H1 (cell line): ENCODE data around the gene TNFRSF8. TPM values are rescaled to one million over a fixed set of nuclear protein-coding genes. Genes with fewer than 3 reads are reported as not detected.

Source experiments
- CTCF ChIA-PET: fragments of 300-600 bp; sonication (Branson Sonifier 250); formaldehyde crosslinking; loops from one replicate; lab custom pipeline; 2021; ENCODE audit not compliant: partially characterized antibody; lab: Charles Lee
- POLR2A ChIA-PET: fragments of 300-600 bp; sonication (Branson Sonifier 250); formaldehyde crosslinking; loops from one replicate; lab custom pipeline; 2021; ENCODE audit warnings: inconsistent platforms; ENCODE audit not compliant: partially characterized antibody; lab: Charles Lee
- DNase-seq, 2 experiments: peaks; one replicate each; pipeline versions ENCODE4 v3.0.0 to v3.0.0-alpha.2; 2010 to 2022; ENCODE audit warnings: low spot score in 2 of 2, low read depth in 1 of 2, mixed read lengths in 1 of 2
- FAIRE-seq: peaks from 2 replicates; lab custom pipeline; 2011; peaks lifted over from hg19 to GRCh38; lab: Jason Lieb, UNC
- H2AFZ ChIP-seq: 2 replicates; pipeline ENCODE4 v1.8.1; 2012; ENCODE audit warnings: low read length, inconsistent platforms
- H2AK5ac ChIP-seq: 2 replicates; pipeline ENCODE4 v1.6.1; 2013; ENCODE audit warnings: low read depth, low read length
- H2BK120ac ChIP-seq: replicated peaks from 2 replicates; pipeline ENCODE3; 2013; ENCODE audit warnings: low read depth, low read length, inconsistent platforms
- H2BK12ac ChIP-seq: 2 replicates; pipeline ENCODE4 v1.6.1; 2013; ENCODE audit warnings: low read depth, low read length
- H2BK15ac ChIP-seq: 2 replicates; pipeline ENCODE4 v1.6.1; 2013; ENCODE audit warnings: low read length
- H2BK20ac ChIP-seq: 2 replicates; pipeline ENCODE4 v1.6.1; 2013; ENCODE audit warnings: low read length
- H2BK5ac ChIP-seq: 2 replicates; pipeline ENCODE4 v1.6.1; 2013; ENCODE audit warnings: low read depth, low read length
- H3K14ac ChIP-seq: 2 replicates; pipeline ENCODE4 v1.6.1; 2013; ENCODE audit warnings: inconsistent platforms; ENCODE audit not compliant: insufficient read length
- H3K18ac ChIP-seq: 2 replicates; pipeline ENCODE4 v1.6.1; 2013; ENCODE audit warnings: low read length; ENCODE audit errors: extremely low read depth
- H3K23ac ChIP-seq: 2 replicates; pipeline ENCODE4 v1.6.1; 2013; ENCODE audit warnings: inconsistent platforms; ENCODE audit not compliant: insufficient read length
- H3K23me2 ChIP-seq: 2 replicates; pipeline ENCODE4 v1.6.1; 2013; ENCODE audit warnings: low read depth, low read length
- H3K27ac ChIP-seq: 2 replicates; pipeline ENCODE4 v1.6.1; 2011; ENCODE audit warnings: low read depth, low read length, inconsistent platforms
- H3K27me3 ChIP-seq, 4 experiments: replicated peaks in 1 of 4; 1 replicate in 1 of 4; 2 replicates in 3 of 4; pipeline versions ENCODE4 v1.6.1 to v1.8.1; 2011 to 2013; ENCODE audit warnings: low read length in 3 of 4, mild to moderate bottlenecking in 3 of 4, inconsistent platforms in 2 of 4, mixed read lengths in 2 of 4, moderate library complexity in 1 of 4; ENCODE audit not compliant: control insufficient read depth in 3 of 4, insufficient read depth in 3 of 4; ENCODE audit errors: extremely low read depth in 1 of 4
- H3K36me3 ChIP-seq, 4 experiments: 2 replicates each; pipeline versions ENCODE4 v1.6.1 to v1.8.1; 2011 to 2013; ENCODE audit warnings: mild to moderate bottlenecking in 4 of 4, low read length in 3 of 4, moderate library complexity in 2 of 4, control low read depth in 1 of 4, inconsistent platforms in 1 of 4; ENCODE audit not compliant: insufficient read depth in 4 of 4, control insufficient read depth in 2 of 4
- H3K4ac ChIP-seq: replicated peaks from 2 replicates; pipeline ENCODE3; 2013; ENCODE audit warnings: low read length, low read depth, mixed read lengths, inconsistent platforms; ENCODE audit not compliant: insufficient read length
- H3K4me1 ChIP-seq, 4 experiments: replicated peaks in 1 of 4; 1 replicate in 1 of 4; 2 replicates in 3 of 4; pipeline versions ENCODE4 v1.6.1 to v1.8.1; 2011 to 2013; ENCODE audit warnings: low read length in 3 of 4, inconsistent platforms in 2 of 4, mixed read lengths in 1 of 4; ENCODE audit not compliant: insufficient read depth in 4 of 4, control insufficient read depth in 3 of 4
- H3K4me2 ChIP-seq, 2 experiments: 2 replicates each; pipeline versions ENCODE4 v1.6.1 to v1.8.1; 2011 to 2013; ENCODE audit warnings: low read depth in 2 of 2, low read length in 2 of 2, control low read depth in 1 of 2, inconsistent platforms in 1 of 2, mild to moderate bottlenecking in 1 of 2; ENCODE audit not compliant: insufficient read depth in 1 of 2
- H3K4me3 ChIP-seq, 4 experiments: fragments of 200-600, 300-600 bp in 1 of 4; sonication (generic), shearing (Covaris generic), sonication (Bioruptor Twin) in 1 of 4; 2 replicates each; pipeline versions ENCODE4 v1.5.1 to v1.8.1; 2011 to 2016; ENCODE audit warnings: low read length in 4 of 4, low read depth in 3 of 4, control low read depth in 2 of 4, inconsistent platforms in 2 of 4, mild to moderate bottlenecking in 2 of 4, mixed read lengths in 1 of 4, moderate library complexity in 1 of 4; ENCODE audit not compliant: insufficient read depth in 2 of 4; ENCODE audit errors: extremely low read depth in 1 of 4
- H3K56ac ChIP-seq: replicated peaks from 2 replicates; pipeline ENCODE3; 2013; ENCODE audit warnings: low read depth, mild to moderate bottlenecking, mixed read lengths, low read length, inconsistent platforms; ENCODE audit not compliant: insufficient read length
- H3K79me1 ChIP-seq: 2 replicates; pipeline ENCODE4 v1.6.1; 2013; ENCODE audit warnings: low read depth, low read length, control low read depth
- H3K79me2 ChIP-seq, 2 experiments: 2 replicates each; pipeline versions ENCODE4 v1.6.1 to v1.8.1; 2012 to 2013; ENCODE audit warnings: low read length in 2 of 2, mild to moderate bottlenecking in 2 of 2, inconsistent platforms in 1 of 2; ENCODE audit not compliant: insufficient read depth in 2 of 2, control insufficient read depth in 1 of 2
- H3K9ac ChIP-seq, 4 experiments: replicated peaks in 1 of 4; 1 replicate in 1 of 4; 2 replicates in 3 of 4; pipeline versions ENCODE4 v1.6.1 to v1.8.1; 2011 to 2013; ENCODE audit warnings: low read depth in 3 of 4, low read length in 3 of 4, control low read depth in 2 of 4, mild to moderate bottlenecking in 2 of 4, moderate library complexity in 2 of 4, inconsistent platforms in 1 of 4; ENCODE audit errors: extremely low read depth in 1 of 4
- H3K9me3 ChIP-seq, 2 experiments: 2 replicates each; pipeline versions ENCODE4 v1.6.1 to v1.8.1; 2012 to 2013; ENCODE audit warnings: mild to moderate bottlenecking in 2 of 2, moderate library complexity in 2 of 2, control low read depth in 1 of 2, inconsistent platforms in 1 of 2, low read depth in 1 of 2, low read length in 1 of 2, mixed read lengths in 1 of 2; ENCODE audit not compliant: insufficient read depth in 2 of 2
- H4K20me1 ChIP-seq, 2 experiments: replicated peaks in 1 of 2; 2 replicates each; pipeline versions ENCODE3 to v1.8.1; 2011 to 2013; ENCODE audit warnings: inconsistent platforms in 2 of 2, low read length in 2 of 2, mild to moderate bottlenecking in 1 of 2; ENCODE audit not compliant: insufficient read depth in 2 of 2, control insufficient read depth in 1 of 2
- H4K5ac ChIP-seq: 2 replicates; pipeline ENCODE4 v1.6.1; 2013; ENCODE audit warnings: low read length, low read depth, mixed read lengths, inconsistent platforms; ENCODE audit not compliant: insufficient read length
- H4K8ac ChIP-seq: 2 replicates; pipeline ENCODE4 v1.8.0; 2013; ENCODE audit warnings: mild to moderate bottlenecking, moderate library complexity, low read length, inconsistent platforms; ENCODE audit not compliant: insufficient read depth; ENCODE audit errors: extremely low read depth
- H4K91ac ChIP-seq: replicated peaks from 2 replicates; pipeline ENCODE3; 2013; ENCODE audit warnings: low read length, mixed read lengths, inconsistent platforms; ENCODE audit not compliant: insufficient read length
- ATF3 ChIP-seq: IDR thresholded peaks from 2 replicates; pipeline ENCODE4 v1.6.1; 2011; ENCODE audit warnings: low read depth, mild to moderate bottlenecking, low read length; ENCODE audit not compliant: insufficient read depth
- BACH1 ChIP-seq: IDR thresholded peaks from 2 replicates; pipeline ENCODE4 v1.6.1; 2012; ENCODE audit warnings: low read length, improper control_type of control experiment
- CHD1 ChIP-seq: IDR thresholded peaks from 2 replicates; pipeline ENCODE4 v1.6.1; 2012; ENCODE audit warnings: low read depth, low read length, improper control_type of control experiment
- CHD2 ChIP-seq: IDR thresholded peaks from 2 replicates; pipeline ENCODE4 v1.6.1; 2012; ENCODE audit warnings: low read length, improper control_type of control experiment
- JUND ChIP-seq: IDR thresholded peaks from 2 replicates; pipeline ENCODE4 v1.6.1; 2011; ENCODE audit warnings: mild to moderate bottlenecking, improper control_type of control experiment, low read length
- RAD21 ChIP-seq, 2 experiments: IDR thresholded peaks in 1 of 2; conservative IDR thresholded peaks in 1 of 2; 2 replicates each; pipeline ENCODE4 v1.6.1; 2011; ENCODE audit warnings: low read depth in 2 of 2, low read length in 2 of 2, improper control_type of control experiment in 1 of 2, inconsistent platforms in 1 of 2, mild to moderate bottlenecking in 1 of 2, moderate library complexity in 1 of 2
- SAP30 ChIP-seq: fragments of 300-600 bp; sonication (generic); IDR thresholded peaks from 2 replicates; pipeline ENCODE4 v1.7.1; 2012; ENCODE audit warnings: low read length, moderate library complexity, mild to moderate bottlenecking, inconsistent platforms; ENCODE audit not compliant: insufficient read depth, insufficient replicate concordance
- SIN3A ChIP-seq, 2 experiments: IDR thresholded peaks in 1 of 2; conservative IDR thresholded peaks in 1 of 2; 2 replicates each; pipeline ENCODE4 v1.6.1; 2011 to 2012; ENCODE audit warnings: low read length in 2 of 2, improper control_type of control experiment in 1 of 2, low read depth in 1 of 2, mild to moderate bottlenecking in 1 of 2
- SIRT6 ChIP-seq: IDR thresholded peaks from one replicate; pipeline ENCODE4 v1.7.1; 2012; ENCODE audit warnings: low read length, inconsistent platforms
- SP1 ChIP-seq: IDR thresholded peaks from 2 replicates; pipeline ENCODE4 v1.6.1; 2011; ENCODE audit warnings: low read depth, low read length
- SP4 ChIP-seq: IDR thresholded peaks from 2 replicates; pipeline ENCODE4 v1.6.1; 2012; ENCODE audit warnings: low read length, inconsistent platforms
- TAF7 ChIP-seq: optimal IDR thresholded peaks from 2 replicates; pipeline ENCODE3; 2011; ENCODE audit warnings: low read depth, mild to moderate bottlenecking, inconsistent platforms, low read length, moderate library complexity, borderline replicate concordance
- TBP ChIP-seq: IDR thresholded peaks from 2 replicates; pipeline ENCODE4 v1.6.1; 2011; ENCODE audit warnings: low read depth, low read length, improper control_type of control experiment
- TEAD4 ChIP-seq: IDR thresholded peaks from 2 replicates; pipeline ENCODE4 v1.6.1; 2012; ENCODE audit warnings: low read depth, low read length, inconsistent platforms, mixed read lengths
- WGBS, 2 experiments: shearing (Covaris generic) in 1 of 2; methylation state at CpG; one replicate each; pipeline versions ENCODE4 v1.1.6 to v1.1.7; 2013 to 2015; ENCODE audit warnings: low lambda C conversion rate in 2 of 2, mixed read lengths in 2 of 2, inconsistent platforms in 1 of 2, low coverage in 1 of 2, missing lambda C conversion rate in 1 of 2; ENCODE audit not compliant: insufficient replicate concordance in 2 of 2, insufficient coverage in 1 of 2, insufficient read length in 1 of 2; ENCODE audit errors: extremely low coverage in 1 of 2, missing lambda C conversion rate in 1 of 2; 5-methylcytosine and 5-hydroxymethylcytosine counted together
- polyA plus RNA-seq, 7 experiments: library from polyadenylated mRNA; depleted of rRNA in 3 of 7; stranded (reverse) in 5 of 7; unstranded in 2 of 7; fragments of >200 nt in 5 of 7; fragments of 200-250 nt in 2 of 7; gene quantifications; 1 replicate in 5 of 7; 2 replicates in 1 of 7; 4 replicates in 1 of 7; pipeline versions ENCODE4 v1.2.1 to v1.2.3, GENCODE V29; 2011 to 2013; ENCODE audit warnings: missing spikeins in 2 of 7, mixed read lengths in 2 of 7
- total RNA-seq: library from RNA; stranded (reverse); fragmentation: NEBNext Ultra II Directional; extraction: Animal tissue kit (Norgen Biotek cat#: 25700); gene quantifications from 2 replicates; pipeline ENCODE4 v1.2.1, GENCODE V29; 2021

TNFRSF8 gene
- total and polyA plus RNA-seq, 2 of the 8 experiments (the other 6 are each of a cell fraction or from before 2014, with no cell fraction given) = 23.2 to 32.7 TPM

GRCh38 chr1:12178511-12178910, 115.4 kb downstream of the TNFRSF8 start:
- no peak overlapping the region for H3K14ac ChIP-seq
- no peaks in the 10 kb centered on the region for H3K79me2 ChIP-seq
- H3K36me3 ChIP-seq = no peaks in the 10 kb centered on the region
- no peak for DNase-seq
- no peaks in the 10 kb centered on the region for H4K20me1 ChIP-seq
- no peak overlapping the region for H3K4me2 ChIP-seq
- no peak overlapping the region for H3K56ac ChIP-seq
- no peak overlapping the region for H2BK5ac ChIP-seq
- no peaks in the 10 kb centered on the region for H3K27me3 ChIP-seq
- peak overlapping the region; percentile 86 for H4K91ac ChIP-seq
- no peak overlapping the region for H2AFZ ChIP-seq
- no peak overlapping the region for H3K18ac ChIP-seq
- no peak overlapping the region for H3K4ac ChIP-seq
- H4K8ac ChIP-seq = no peak overlapping the region; the same call in 1 of the 2 replicates
- ChIA-PET CTCF (interaction anchor here (1.3 to 5.0 kb wide), 6 partner anchors 10 to 55 kb away, joined by 3 to 29 read pairs (median 10); no protein-coding TSS in a partner anchor), POLR2A (interaction anchor here (2.4 kb wide), 1 partner anchor 9 kb away, joined by 10 read pairs; no protein-coding TSS in a partner anchor)
- H4K5ac ChIP-seq = no peak overlapping the region
- H3K4me1 ChIP-seq = peaks cover 0 to 19% (median 2%) of the 10 kb centered on the region in 4 experiments; a peak in 3 of 7 replicates
- H2BK120ac ChIP-seq = no peak overlapping the region
- H3K9me3 ChIP-seq = no peaks in the 10 kb centered on the region
- FAIRE-seq = no peak
- H3K79me1 ChIP-seq = no peaks in the 10 kb centered on the region
- 0 out of 2 replicates have a peak overlapping the region, but pooled peaks have one; percentile 27 for H2BK12ac ChIP-seq
- H3K23ac ChIP-seq = no peak overlapping the region
- no peak overlapping the region for H2BK20ac ChIP-seq
- no peak overlapping the region; the same call in 1 of the 2 replicates for H2BK15ac ChIP-seq
- H3K27ac ChIP-seq = no peak overlapping the region
- no peak overlapping the region for H3K9ac ChIP-seq
- no peaks in the 10 kb centered on the region for H3K23me2 ChIP-seq
- H2AK5ac ChIP-seq = no peak overlapping the region
- H3K4me3 ChIP-seq = no peak overlapping the region
- 85% methylated on average over 11 of the region's 11 CpGs; no CpG with 5 or more reads in 1 of the 2 experiments for WGBS, 2 experiments
- TF ChIP-seq SIRT6 (no peak), BACH1 (no peak), RAD21 (IDR thresholded peaks at IDR 0.05 in 1 of 2, conservative IDR thresholded peaks at IDR 0.05 in 1 of 2; ENCODE audit: low read depth in 2 of 2, low read length in 2 of 2) (no peak), TBP (no peak), TAF7 (no peak), SP4 (no peak), JUND (no peak), SAP30 (no peak), ATF3 (no peak), SP1 (no peak), CHD1 (no peak), CHD2 (no peak), SIN3A (conservative IDR thresholded peaks at IDR 0.05 in 1 of 2, IDR thresholded peaks at IDR 0.05 in 1 of 2; ENCODE audit: low read depth in 1 of 2, low read length in 2 of 2) (no peak), TEAD4 (no peak)
